ENCODE results near the gene MRFAP1L1.

DNA sequence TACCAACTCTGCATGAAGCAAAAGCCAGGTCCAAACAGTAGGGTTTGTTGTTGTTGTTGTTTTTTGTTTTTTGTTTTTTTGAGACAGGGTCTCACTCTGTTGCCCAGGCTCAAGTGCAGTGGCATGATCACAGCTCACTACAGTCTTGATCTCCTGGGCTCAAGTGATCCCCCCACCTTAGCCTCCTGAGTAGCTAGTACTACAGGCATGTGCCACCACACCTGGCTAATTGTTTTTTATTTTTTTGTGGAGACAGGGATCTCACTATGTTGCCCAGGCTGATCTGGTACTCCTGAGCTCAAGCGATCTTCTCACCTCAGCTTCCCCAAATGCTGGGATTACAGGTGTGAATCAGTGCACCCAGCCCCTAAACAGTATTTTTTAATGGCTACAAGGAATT lies 9.8 kb downstream of the MRFAP1L1 start:
- TF ChIP-seq SP1 (IDR thresholded peaks at IDR 0.05) (no peak), GABPA (IDR thresholded peaks at IDR 0.05 in 1 of 2, conservative IDR thresholded peaks at IDR 0.05 in 1 of 2) (no peak), CTCF (IDR thresholded peaks at IDR 0.05; ENCODE audit: low read depth, low read length, missing input control) (no peak), RAD21 (IDR thresholded peaks at IDR 0.05) (no peak), ZBTB33 (IDR thresholded peaks at IDR 0.05) (no peak), YY1 (IDR thresholded peaks at IDR 0.05) (no peak), NR2F2 (IDR thresholded peaks at IDR 0.05) (no peak), ATF3 (IDR thresholded peaks at IDR 0.05) (no peak), JUND (IDR thresholded peaks at IDR 0.05) (no peak), FOXA2 (IDR thresholded peaks at IDR 0.05) (no peak), TAF1 (conservative IDR thresholded peaks at IDR 0.05) (no peak), FOXA1 (IDR thresholded peaks at IDR 0.05) (no peak)
- TF ChIP-seq, protein P1, sequence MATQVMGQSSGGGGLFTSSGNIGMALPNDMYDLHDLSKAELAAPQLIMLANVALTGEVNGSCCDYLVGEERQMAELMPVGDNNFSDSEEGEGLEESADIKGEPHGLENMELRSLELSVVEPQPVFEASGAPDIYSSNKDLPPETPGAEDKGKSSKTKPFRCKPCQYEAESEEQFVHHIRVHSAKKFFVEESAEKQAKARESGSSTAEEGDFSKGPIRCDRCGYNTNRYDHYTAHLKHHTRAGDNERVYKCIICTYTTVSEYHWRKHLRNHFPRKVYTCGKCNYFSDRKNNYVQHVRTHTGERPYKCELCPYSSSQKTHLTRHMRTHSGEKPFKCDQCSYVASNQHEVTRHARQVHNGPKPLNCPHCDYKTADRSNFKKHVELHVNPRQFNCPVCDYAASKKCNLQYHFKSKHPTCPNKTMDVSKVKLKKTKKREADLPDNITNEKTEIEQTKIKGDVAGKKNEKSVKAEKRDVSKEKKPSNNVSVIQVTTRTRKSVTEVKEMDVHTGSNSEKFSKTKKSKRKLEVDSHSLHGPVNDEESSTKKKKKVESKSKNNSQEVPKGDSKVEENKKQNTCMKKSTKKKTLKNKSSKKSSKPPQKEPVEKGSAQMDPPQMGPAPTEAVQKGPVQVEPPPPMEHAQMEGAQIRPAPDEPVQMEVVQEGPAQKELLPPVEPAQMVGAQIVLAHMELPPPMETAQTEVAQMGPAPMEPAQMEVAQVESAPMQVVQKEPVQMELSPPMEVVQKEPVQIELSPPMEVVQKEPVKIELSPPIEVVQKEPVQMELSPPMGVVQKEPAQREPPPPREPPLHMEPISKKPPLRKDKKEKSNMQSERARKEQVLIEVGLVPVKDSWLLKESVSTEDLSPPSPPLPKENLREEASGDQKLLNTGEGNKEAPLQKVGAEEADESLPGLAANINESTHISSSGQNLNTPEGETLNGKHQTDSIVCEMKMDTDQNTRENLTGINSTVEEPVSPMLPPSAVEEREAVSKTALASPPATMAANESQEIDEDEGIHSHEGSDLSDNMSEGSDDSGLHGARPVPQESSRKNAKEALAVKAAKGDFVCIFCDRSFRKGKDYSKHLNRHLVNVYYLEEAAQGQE (IDR thresholded peaks at IDR 0.05), result no peak
- TF ChIP-seq, protein P2, sequence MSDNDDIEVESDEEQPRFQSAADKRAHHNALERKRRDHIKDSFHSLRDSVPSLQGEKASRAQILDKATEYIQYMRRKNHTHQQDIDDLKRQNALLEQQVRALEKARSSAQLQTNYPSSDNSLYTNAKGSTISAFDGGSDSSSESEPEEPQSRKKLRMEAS (IDR thresholded peaks at IDR 0.05), result no peak
